AG09309 (cell line): Measurements from ENCODE around the gene MTHFS.
"Not testable (repeated sequence)": the region's sequence is repeated elsewhere in the genome, so short reads cannot be mapped to it uniquely, and the experiment has no call there.

ENCODE experiments used
- DNase-seq: peaks from one replicate; pipeline ENCODE4 v3.0.0-alpha.2; 2010; ENCODE audit warnings: low read depth
- H3K4me3 ChIP-seq: 2 replicates; pipeline ENCODE4 v1.5.1; 2011; ENCODE audit warnings: mild to moderate bottlenecking, low read depth, low read length, moderate library complexity; ENCODE audit not compliant: control insufficient read depth
- CTCF ChIP-seq: IDR thresholded peaks from 2 replicates; pipeline ENCODE4 v1.5.1; 2011; ENCODE audit warnings: mild to moderate bottlenecking, low read depth, low read length, inconsistent platforms; ENCODE audit not compliant: insufficient read depth, control insufficient read depth; ENCODE audit errors: missing control alignments

The MTHFS gene

DNA sequence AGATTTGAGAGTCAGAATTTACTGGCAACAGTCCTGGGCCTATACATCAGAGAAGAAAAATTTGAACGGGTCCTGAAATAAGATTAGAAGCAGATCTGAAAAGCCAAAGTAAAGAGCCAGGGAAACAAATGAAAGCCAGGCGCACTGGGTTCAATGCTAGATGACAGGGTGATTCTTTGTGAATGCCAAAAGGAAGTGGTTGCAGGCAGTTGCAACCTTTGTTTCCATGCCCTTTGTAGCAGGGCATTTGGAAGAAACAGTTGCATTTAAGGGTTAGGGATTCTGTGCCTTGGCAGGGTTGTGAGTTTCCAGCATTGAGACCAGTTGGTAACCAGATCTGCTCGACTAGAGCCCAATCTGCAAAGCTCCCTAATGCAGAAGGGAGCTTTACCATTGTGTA lies 36.4 kb upstream of the MTHFS start:
- H3K4me3 ChIP-seq: no peak overlapping the region
- no peak for DNase-seq
- TF ChIP-seq CTCF: no peak

DNA sequence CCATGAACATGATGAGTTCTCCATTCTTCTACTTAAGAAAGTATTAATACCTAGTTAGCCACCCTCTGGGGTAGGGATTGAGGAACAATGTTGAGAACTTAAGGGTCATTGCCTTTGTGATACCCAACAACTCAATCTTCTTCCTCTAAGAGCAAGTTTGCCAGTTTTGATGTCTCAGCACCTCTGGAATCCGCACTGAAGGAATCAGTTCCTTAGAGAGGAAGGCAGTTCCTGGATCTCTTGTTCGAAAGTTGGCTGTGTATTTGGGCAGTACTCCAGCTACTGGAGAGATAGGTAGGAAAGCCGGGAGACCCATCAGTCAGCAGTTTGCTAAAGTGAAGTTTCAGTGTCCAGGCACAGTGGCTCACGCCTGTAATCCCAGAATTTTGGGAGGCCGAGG lies 35.6 kb upstream of the MTHFS start:
- no peak for TF ChIP-seq CTCF
- H3K4me3 ChIP-seq: no peak overlapping the region
- DNase-seq: no peak

- no peak overlapping the region for H3K4me3 ChIP-seq
- DNase-seq: no peak
- no peak for TF ChIP-seq CTCF
Measured at GRCh38 chr15:79930516-79930915, 33.7 kb upstream of the MTHFS start.

GRCh38 chr15:79929412-79929811 lies 32.6 kb upstream of the MTHFS start:
- no peak for DNase-seq
- H3K4me3 ChIP-seq: no peak overlapping the region
- TF ChIP-seq CTCF: no peak

DNA sequence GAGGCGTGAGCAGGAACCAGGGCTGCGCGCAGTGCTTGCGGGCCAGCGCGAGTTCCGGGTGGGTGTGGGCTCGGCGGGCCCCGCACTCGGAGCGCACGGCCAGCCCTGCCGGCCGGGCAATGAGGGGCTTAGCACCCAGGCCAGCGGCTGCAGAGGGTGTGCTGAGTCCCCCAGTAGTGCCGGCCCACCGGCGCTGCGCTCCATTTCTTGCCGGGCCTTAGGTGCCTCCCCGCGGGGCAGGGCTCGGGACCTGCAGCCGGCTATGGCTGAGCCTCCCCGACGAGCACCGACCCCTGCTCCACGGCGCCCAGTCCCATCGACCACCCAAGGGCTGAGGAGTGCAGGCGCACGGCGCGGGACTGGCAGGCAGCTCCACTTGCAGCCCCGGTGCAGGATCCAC lies 29.3 kb upstream of the MTHFS start:
- H3K4me3 ChIP-seq, DNase-seq: not testable (repeated sequence)

- no peak for DNase-seq
- no peak for TF ChIP-seq CTCF
- peak overlapping the region; percentile 56 for H3K4me3 ChIP-seq
Measured at GRCh38 chr15:79924379-79924778, 27.6 kb upstream of the MTHFS start.

- DNase-seq: peak; percentile 60
- TF ChIP-seq CTCF: no peak
- peak overlapping the region; percentile 56 for H3K4me3 ChIP-seq
Measured at GRCh38 chr15:79923515-79924169, 26.8 kb upstream of the MTHFS start.
